Upper lobe of left lung (tissue), 4 donors: Measurements from ENCODE around the gene PCCA.

Source experiments
- EP300 ChIP-seq, 4 donors: sonication (generic); formaldehyde crosslinking; IDR thresholded peaks; one replicate each; pipeline ENCODE4 v1.5.1; 2017; ENCODE audit warnings: antibody characterized with exemption in 4 of 4, control low read depth in 2 of 4
- POLR2A ChIP-seq, 4 donors: fragments of 450-650 bp; IDR thresholded peaks; one replicate each; pipeline ENCODE4 v1.5.1; 2016 to 2017; ENCODE audit warnings: antibody characterized with exemption in 4 of 4, mild to moderate bottlenecking in 2 of 4
- POLR2AphosphoS5 ChIP-seq, 2 donors: sonication (generic); formaldehyde crosslinking; IDR thresholded peaks; one replicate each; pipeline ENCODE4 v1.5.1; 2017; ENCODE audit warnings: antibody characterized with exemption in 2 of 2
- TF ChIP-seq, protein P1 (sequence below), 6 experiments: fragments of 450-650 bp in 4 of 6; fragments of 200-600 bp in 2 of 6; sonication (generic) in 2 of 6; IDR thresholded peaks; one replicate each; pipeline ENCODE4 v1.5.1; 2016 to 2019; ENCODE audit warnings: antibody characterized with exemption in 6 of 6

GRCh38 chr13:100045355-100045754 lies 43.5 kb upstream of the PCCA start:
- TF ChIP-seq POLR2AphosphoS5 (IDR thresholded peaks at IDR 0.05) (no peak), POLR2A (IDR thresholded peaks at IDR 0.05) (no peak), EP300 (IDR thresholded peaks at IDR 0.05) (no peak)
- TF ChIP-seq, protein P1, sequence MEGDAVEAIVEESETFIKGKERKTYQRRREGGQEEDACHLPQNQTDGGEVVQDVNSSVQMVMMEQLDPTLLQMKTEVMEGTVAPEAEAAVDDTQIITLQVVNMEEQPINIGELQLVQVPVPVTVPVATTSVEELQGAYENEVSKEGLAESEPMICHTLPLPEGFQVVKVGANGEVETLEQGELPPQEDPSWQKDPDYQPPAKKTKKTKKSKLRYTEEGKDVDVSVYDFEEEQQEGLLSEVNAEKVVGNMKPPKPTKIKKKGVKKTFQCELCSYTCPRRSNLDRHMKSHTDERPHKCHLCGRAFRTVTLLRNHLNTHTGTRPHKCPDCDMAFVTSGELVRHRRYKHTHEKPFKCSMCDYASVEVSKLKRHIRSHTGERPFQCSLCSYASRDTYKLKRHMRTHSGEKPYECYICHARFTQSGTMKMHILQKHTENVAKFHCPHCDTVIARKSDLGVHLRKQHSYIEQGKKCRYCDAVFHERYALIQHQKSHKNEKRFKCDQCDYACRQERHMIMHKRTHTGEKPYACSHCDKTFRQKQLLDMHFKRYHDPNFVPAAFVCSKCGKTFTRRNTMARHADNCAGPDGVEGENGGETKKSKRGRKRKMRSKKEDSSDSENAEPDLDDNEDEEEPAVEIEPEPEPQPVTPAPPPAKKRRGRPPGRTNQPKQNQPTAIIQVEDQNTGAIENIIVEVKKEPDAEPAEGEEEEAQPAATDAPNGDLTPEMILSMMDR (IDR thresholded peaks at IDR 0.05), result no peak
